Naive thymus-derived CD8-positive, alpha-beta T cell (primary cell): ENCODE results near the gene PRR13. TPM values are rescaled to one million over a fixed set of nuclear protein-coding genes. Genes with fewer than 3 reads are reported as not detected.
"Not testable (repeated sequence)": the region's sequence is repeated elsewhere in the genome, so short reads cannot be mapped to it uniquely, and the experiment has no call there.

Source experiments
- ATAC-seq, 2 donors: fragments of 150-1000 bp; cut with Tn5 transposase in 1 of 2; sonication (Bioruptor Pico), chemical (Tn5 transposase) in 1 of 2; 1 replicate in 1 of 2; 2 replicates in 1 of 2; pipeline ENCODE4 v1.10.0; 2021; ENCODE audit warnings: mild to moderate bottlenecking in 2 of 2, moderate library complexity in 2 of 2
- POLR2A ChIA-PET: fragments of 350-600 bp; sonication (Branson Sonifier 250); formaldehyde crosslinking; loops from one replicate; lab custom pipeline; 2021; ENCODE audit warnings: antibody characterized with exemption; lab: Charles Lee
- DNase-seq, 10 donors: peaks; one replicate each; pipeline versions ENCODE4 v3.0.0 to v3.0.0-alpha.2; 2020 to 2022
- H3K27ac Mint-ChIP-seq, 10 donors: one replicate each; pipeline ENCODE4 v1.8.0; 2020 to 2022; ENCODE audit warnings: mild to moderate bottlenecking in 10 of 10, mixed read lengths in 10 of 10, moderate library complexity in 4 of 10, inconsistent platforms in 1 of 10
- H3K27me3 Mint-ChIP-seq, 5 donors: one replicate each; pipeline ENCODE4 v1.8.0; 2021 to 2022; ENCODE audit warnings: mixed read lengths in 5 of 5
- H3K36me3 Mint-ChIP-seq, 3 donors: one replicate each; pipeline ENCODE4 v1.8.0; 2020 to 2022; ENCODE audit warnings: mixed read lengths in 3 of 3, mild to moderate bottlenecking in 2 of 3, inconsistent platforms in 1 of 3
- H3K4me1 Mint-ChIP-seq, 4 donors: one replicate each; pipeline ENCODE4 v1.8.0; 2021 to 2022; ENCODE audit warnings: mixed read lengths in 4 of 4
- H3K4me3 Mint-ChIP-seq, 10 donors: one replicate each; pipeline ENCODE4 v1.8.0; 2020 to 2022; ENCODE audit warnings: mild to moderate bottlenecking in 10 of 10, mixed read lengths in 10 of 10, moderate library complexity in 6 of 10, inconsistent platforms in 1 of 10
- H3K9me3 Mint-ChIP-seq, 9 donors: one replicate each; pipeline ENCODE4 v1.8.0; 2020 to 2022; ENCODE audit warnings: mixed read lengths in 9 of 9, mild to moderate bottlenecking in 3 of 9, inconsistent platforms in 1 of 9, moderate library complexity in 1 of 9
- polyA plus RNA-seq, 3 donors: library from polyadenylated mRNA; unstranded; fragments of 300-500 nt; fragmentation: Illumina TruSeq; gene quantifications; one replicate each; pipeline ENCODE4 v1.2.3, GENCODE V29; 2021
- total RNA-seq, 8 experiments: library from RNA in 2 of 8; stranded (reverse) in 2 of 8; gene quantifications; one replicate each; pipeline ENCODE4 v1.2.3 and lab custom pipeline; 2021 to 2026

Gene PRR13
- total and polyA plus RNA-seq, 5 experiments from 2014 or later = 215 to 535 (median 513) TPM

- POLR2A ChIA-PET = interaction anchor here (0.7 to 3.0 kb wide), 4 partner anchors 9 to 77 kb away, joined by 3 to 23 read pairs (median 12); no protein-coding TSS in a partner anchor
- not testable (repeated sequence) for DNase-seq
These were observed 19.3 kb upstream of the PRR13 start for GRCh38 chr12:53422247-53422646.

GRCh38 chr12:53423597-53423996, 17.9 kb upstream of the PRR13 start, which contains the start of gene AMHR2:
Gene AMHR2 (plus strand): TSS chr12:53423855. CDS start chr12:53423935, 80 bp downstream.
- peaks cover 7 to 16% (median 8%) of the 10 kb centered on the region in 4 donors for H3K4me1 Mint-ChIP-seq
- DNase-seq = no peak
- no peak within 1 kb of the TSS for H3K27ac Mint-ChIP-seq
- no peaks in the 10 kb centered on the region for H3K27me3 Mint-ChIP-seq
- no peaks in the 10 kb centered on the region for H3K36me3 Mint-ChIP-seq
- ATAC-seq = no peak
- POLR2A ChIA-PET = interaction anchor here (0.6 kb wide), 1 partner anchor 43 kb away, joined by 3 read pairs; no protein-coding TSS in a partner anchor
- H3K9me3 Mint-ChIP-seq = no peaks in the 10 kb centered on the region
- no peak within 1 kb of the TSS for H3K4me3 Mint-ChIP-seq

More at GRCh38 chr12:53422247-53422646, 19.3 kb upstream of the PRR13 start:
- not testable (repeated sequence) for H3K9me3 Mint-ChIP-seq, H3K4me3 Mint-ChIP-seq, H3K36me3 Mint-ChIP-seq, H3K27ac Mint-ChIP-seq, ATAC-seq, H3K27me3 Mint-ChIP-seq
- peaks cover 12 to 25% (median 18%) of the 10 kb centered on the region in 4 donors for H3K4me1 Mint-ChIP-seq

DNA sequence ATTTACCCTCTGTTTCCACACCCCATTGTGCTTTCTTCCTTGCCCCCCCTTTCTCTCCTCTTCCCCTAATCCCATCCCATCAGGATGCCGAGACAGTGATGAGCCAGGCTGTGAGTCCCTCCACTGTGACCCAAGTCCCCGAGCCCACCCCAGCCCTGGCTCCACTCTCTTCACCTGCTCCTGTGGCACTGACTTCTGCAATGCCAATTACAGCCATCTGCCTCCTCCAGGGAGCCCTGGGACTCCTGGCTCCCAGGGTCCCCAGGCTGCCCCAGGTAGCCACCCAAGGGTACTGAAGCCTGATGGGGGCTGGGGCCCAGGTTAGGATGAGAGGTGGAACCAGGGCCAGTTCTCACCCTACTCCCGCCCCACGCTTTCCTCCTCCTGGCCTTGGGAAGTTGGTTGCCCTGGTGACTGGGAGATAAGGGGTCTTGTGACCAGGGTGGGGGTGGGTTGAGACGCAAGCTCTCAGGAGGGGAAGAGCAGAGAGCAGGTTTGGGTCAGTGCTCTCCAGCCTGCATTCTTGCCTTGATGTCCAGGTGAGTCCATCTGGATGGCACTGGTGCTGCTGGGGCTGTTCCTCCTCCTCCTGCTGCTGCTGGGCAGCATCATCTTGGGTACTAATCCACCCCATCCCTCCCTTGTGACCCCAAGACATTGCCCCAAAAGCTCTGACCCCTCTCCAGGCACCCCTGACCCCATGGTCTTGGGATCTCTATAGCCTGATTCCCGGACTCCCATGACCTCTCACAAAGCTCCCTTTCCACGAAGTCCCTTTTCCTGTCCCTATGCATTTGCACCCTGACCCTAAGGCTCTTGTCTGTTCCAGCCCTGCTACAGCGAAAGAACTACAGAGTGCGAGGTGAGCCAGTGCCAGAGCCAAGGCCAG, 16.7 kb upstream of the PRR13 start:
- Mint-ChIP-seq H3K9me3 (no peaks in the 10 kb centered on the region), H3K36me3 (no peaks in the 10 kb centered on the region), H3K4me1 (peaks cover 4 to 7% (median 5%) of the 10 kb centered on the region in 4 donors), H3K4me3 (no peak overlapping the region), H3K27ac (peak overlapping the region in 1 of 10 donors; percentile 57), H3K27me3 (no peaks in the 10 kb centered on the region)
- POLR2A ChIA-PET = interaction anchor here (0.6 to 1.6 kb wide), 2 partner anchors 56 to 104 kb away, joined by 4 read pairs; partner anchors contain the start of gene AAAS
- no peak for DNase-seq
- ATAC-seq = no peak

GRCh38 chr12:53425515-53426150, 15.9 kb upstream of the PRR13 start:
- no peak for DNase-seq
- Mint-ChIP-seq H3K4me1 (peaks cover 4 to 7% (median 5%) of the 10 kb centered on the region in 4 donors), H3K36me3 (no peaks in the 10 kb centered on the region), H3K9me3 (no peaks in the 10 kb centered on the region), H3K27me3 (no peaks in the 10 kb centered on the region), H3K27ac (peak overlapping the region in 2 of 10 donors; percentile 40 to 57), H3K4me3 (no peak overlapping the region)
- no peak for ATAC-seq
- POLR2A ChIA-PET = interaction anchor here (0.5 to 1.6 kb wide), 3 partner anchors 57 to 105 kb away, joined by 3 to 4 read pairs (median 4); partner anchors contain the start of gene AAAS

- Mint-ChIP-seq H3K36me3 (no peaks in the 10 kb centered on the region), H3K27ac (peak overlapping the region in 4 of 10 donors; percentile 36 to 70 (median 52)), H3K4me3 (no peak overlapping the region), H3K27me3 (no peaks in the 10 kb centered on the region), H3K4me1 (peaks cover 0 to 3% (median 0%) of the 10 kb centered on the region in 4 donors), H3K9me3 (no peaks in the 10 kb centered on the region)
- POLR2A ChIA-PET = no interaction called here
- DNase-seq = peak in 1 of 10 donors; percentile 14
- no peak for ATAC-seq
These were observed 13.5 kb upstream of the PRR13 start for GRCh38 chr12:53427905-53428594.

- H3K27me3 Mint-ChIP-seq = no peaks in the 10 kb centered on the region
- no peaks in the 10 kb centered on the region for H3K36me3 Mint-ChIP-seq
- H3K27ac Mint-ChIP-seq = no peak overlapping the region
- H3K4me3 Mint-ChIP-seq = no peak overlapping the region
- peaks cover 0 to 3% (median 0%) of the 10 kb centered on the region in 4 donors for H3K4me1 Mint-ChIP-seq
- POLR2A ChIA-PET = no interaction called here
- ATAC-seq (no peak), DNase-seq (no peak)
- no peaks in the 10 kb centered on the region for H3K9me3 Mint-ChIP-seq
These were observed 12.8 kb upstream of the PRR13 start for GRCh38 chr12:53428741-53429140.

DNA sequence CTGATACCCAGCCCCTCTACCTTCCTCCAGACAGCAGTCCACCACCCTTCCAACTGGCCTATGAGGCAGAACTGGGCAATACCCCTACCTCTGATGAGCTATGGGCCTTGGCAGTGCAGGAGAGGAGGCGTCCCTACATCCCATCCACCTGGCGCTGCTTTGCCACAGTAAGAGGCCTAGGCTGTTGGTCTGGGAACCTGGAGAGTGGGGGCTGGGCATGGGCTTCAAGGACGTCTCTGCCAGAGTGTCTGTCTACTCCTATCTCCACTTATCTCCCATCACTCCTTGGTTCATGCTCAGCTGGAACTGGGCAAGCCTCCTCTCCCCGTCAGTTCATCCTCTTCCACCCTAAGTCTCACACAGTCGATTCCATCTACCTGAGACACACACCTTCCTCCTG, 11.4 kb upstream of the PRR13 start:
- Mint-ChIP-seq H3K9me3 (no peaks in the 10 kb centered on the region), H3K4me3 (no peak overlapping the region), H3K27me3 (no peaks in the 10 kb centered on the region), H3K36me3 (no peaks in the 10 kb centered on the region), H3K4me1 (peaks cover 0 to 3% (median 0%) of the 10 kb centered on the region in 4 donors), H3K27ac (peak overlapping the region in 1 of 10 donors; percentile 30)
- ATAC-seq = no peak
- no peak for DNase-seq
- POLR2A ChIA-PET = no interaction called here

DNA sequence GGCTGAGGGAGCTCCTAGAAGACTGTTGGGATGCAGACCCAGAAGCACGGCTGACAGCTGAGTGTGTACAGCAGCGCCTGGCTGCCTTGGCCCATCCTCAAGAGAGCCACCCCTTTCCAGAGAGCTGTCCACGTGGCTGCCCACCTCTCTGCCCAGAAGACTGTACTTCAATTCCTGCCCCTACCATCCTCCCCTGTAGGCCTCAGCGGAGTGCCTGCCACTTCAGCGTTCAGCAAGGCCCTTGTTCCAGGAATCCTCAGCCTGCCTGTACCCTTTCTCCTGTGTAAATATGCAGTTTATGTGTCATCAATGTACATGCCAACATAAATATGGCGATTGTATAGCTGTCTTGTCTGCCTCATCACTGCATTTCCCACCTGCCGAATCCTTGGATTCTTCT, 10.3 kb upstream of the PRR13 start:
- Mint-ChIP-seq H3K4me1 (peaks cover 0 to 3% (median 0%) of the 10 kb centered on the region in 4 donors), H3K27ac (no peak overlapping the region), H3K9me3 (no peaks in the 10 kb centered on the region), H3K36me3 (no peaks in the 10 kb centered on the region), H3K4me3 (no peak overlapping the region), H3K27me3 (no peaks in the 10 kb centered on the region)
- POLR2A ChIA-PET = interaction anchor here (0.5 to 1.2 kb wide), 4 partner anchors 9 to 302 kb away, joined by 3 to 7 read pairs (median 4); partner anchors contain the start of gene PRR13
- no peak for ATAC-seq
- no peak for DNase-seq

DNA sequence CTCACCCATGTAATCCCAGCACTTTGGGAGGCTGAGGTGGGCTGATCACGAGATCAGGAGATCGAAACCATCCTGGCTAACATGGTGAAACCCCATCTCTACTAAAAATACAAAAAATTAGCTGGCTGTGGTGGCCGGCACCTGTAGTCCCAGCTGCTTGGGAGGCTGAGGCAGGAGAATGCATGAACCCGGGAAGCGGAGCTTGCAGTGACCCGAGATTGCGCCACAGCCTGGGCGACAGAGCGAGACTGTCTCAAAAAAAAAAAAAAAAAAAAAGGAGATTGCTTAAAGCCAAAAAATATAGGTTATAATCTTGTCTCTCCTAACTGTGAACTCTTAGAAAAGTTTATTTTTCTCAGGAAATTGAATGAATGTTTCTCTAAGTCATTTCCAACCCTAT, 6.2 kb upstream of the PRR13 start:
- not testable (repeated sequence) for DNase-seq, H3K27me3 Mint-ChIP-seq, H3K4me1 Mint-ChIP-seq, ATAC-seq, H3K9me3 Mint-ChIP-seq, H3K27ac Mint-ChIP-seq, H3K4me3 Mint-ChIP-seq, H3K36me3 Mint-ChIP-seq
- POLR2A ChIA-PET = interaction anchor here (0.6 kb wide), 1 partner anchor 110 kb away, joined by 3 read pairs; no protein-coding TSS in a partner anchor

DNA sequence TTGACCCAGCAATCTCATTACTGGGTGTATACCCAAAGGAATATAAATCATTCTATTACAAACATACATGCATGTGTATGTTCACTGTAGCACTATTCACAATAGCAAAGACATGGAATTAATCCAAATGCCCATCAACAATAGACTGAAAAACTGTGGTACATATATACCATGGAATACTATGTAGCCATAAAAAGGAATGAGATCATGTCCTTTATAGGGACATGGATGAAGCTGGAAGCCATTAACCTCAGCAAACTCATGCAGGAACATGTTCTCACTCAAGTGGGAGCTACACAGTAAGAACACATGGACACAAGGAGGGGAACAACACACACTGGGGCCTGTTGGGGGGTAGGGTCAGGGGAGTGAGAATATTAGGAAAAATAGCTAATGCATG, 2.0 kb upstream of the PRR13 start:
- Mint-ChIP-seq H3K4me3 (peak overlapping the region in 1 of 10 donors; percentile 60), H3K36me3 (peaks cover 0 to 15% (median 0%) of the 10 kb centered on the region in 3 donors), H3K27ac (peak overlapping the region in 3 of 10 donors; percentile 22 to 86 (median 45)), H3K4me1 (peaks cover 12 to 32% (median 28%) of the 10 kb centered on the region in 4 donors)
- not testable (repeated sequence) for DNase-seq, H3K9me3 Mint-ChIP-seq, ATAC-seq, H3K27me3 Mint-ChIP-seq
- POLR2A ChIA-PET = interaction anchor here (0.7 to 1.2 kb wide), 3 partner anchors 12 to 109 kb away, joined by 3 read pairs; no protein-coding TSS in a partner anchor

GRCh38 chr12:53443955-53444354, 2.4 kb downstream of the PRR13 start:
- no peaks in the 10 kb centered on the region for H3K27me3 Mint-ChIP-seq
- no peaks in the 10 kb centered on the region for H3K9me3 Mint-ChIP-seq
- POLR2A ChIA-PET = no interaction called here
- DNase-seq (no peak), ATAC-seq (no peak)
- H3K4me3 Mint-ChIP-seq = peak overlapping the region; percentile 50 to 92 (median 74)
- peaks cover 21 to 56% (median 50%) of the 10 kb centered on the region in 4 donors for H3K4me1 Mint-ChIP-seq
- H3K36me3 Mint-ChIP-seq = peaks cover 0 to 50% (median 2%) of the 10 kb centered on the region in 3 donors
- peak overlapping the region in 8 of 10 donors; percentile 48 to 95 (median 74) for H3K27ac Mint-ChIP-seq
